ENCODE results near the gene HJV.

The HJV gene

GRCh38 chr1:145977486-145978470 lies 43.8 kb downstream of the HJV start:
- TF ChIP-seq TCF12 (IDR thresholded peaks at IDR 0.05; ENCODE audit: low read depth) = no peak
- TF ChIP-seq RAD21 (IDR thresholded peaks at IDR 0.05; ENCODE audit: low read depth) = peak; percentile 92
- TF ChIP-seq ZBTB7A (IDR thresholded peaks at IDR 0.05; ENCODE audit: low read depth) = no peak
- no peak for TF ChIP-seq TAF1 (IDR thresholded peaks at IDR 0.05; ENCODE audit: low read depth)
- TF ChIP-seq REST (IDR thresholded peaks at IDR 0.05; ENCODE audit: low read depth) = no peak

- TF ChIP-seq TAF1 (IDR thresholded peaks at IDR 0.05; ENCODE audit: low read depth) = no peak
- TF ChIP-seq RAD21 (IDR thresholded peaks at IDR 0.05; ENCODE audit: low read depth) = no peak
- TF ChIP-seq TCF12 (IDR thresholded peaks at IDR 0.05; ENCODE audit: low read depth) = no peak
- no peak for TF ChIP-seq EP300 (IDR thresholded peaks at IDR 0.05; ENCODE audit: borderline replicate concordance)
- TF ChIP-seq CEBPB (IDR thresholded peaks at IDR 0.05) = no peak
- no peak for TF ChIP-seq FOXM1 (IDR thresholded peaks at IDR 0.05; ENCODE audit: borderline replicate concordance, low read depth)
- TF ChIP-seq YY1 (IDR thresholded peaks at IDR 0.05; ENCODE audit: low read depth) = no peak
- no peak for TF ChIP-seq USF1 (IDR thresholded peaks at IDR 0.05)
- TF ChIP-seq NFIC (IDR thresholded peaks at IDR 0.05) = no peak
- TF ChIP-seq ZBTB7A (IDR thresholded peaks at IDR 0.05; ENCODE audit: low read depth) = no peak
These were observed 44.5 kb downstream of the HJV start for GRCh38 chr1:145977016-145977415.

GRCh38 chr1:145975216-145975615 lies 46.3 kb downstream of the HJV start:
- TF ChIP-seq YY1 (IDR thresholded peaks at IDR 0.05; ENCODE audit: low read depth) = no peak
- TF ChIP-seq NFIC (IDR thresholded peaks at IDR 0.05) = no peak
- TF ChIP-seq ZBTB7A (IDR thresholded peaks at IDR 0.05; ENCODE audit: low read depth) = no peak
- no peak for TF ChIP-seq USF1 (IDR thresholded peaks at IDR 0.05)
- TF ChIP-seq TAF1 (IDR thresholded peaks at IDR 0.05; ENCODE audit: low read depth) = no peak
- TF ChIP-seq REST (IDR thresholded peaks at IDR 0.05; ENCODE audit: low read depth) = no peak
- no peak for TF ChIP-seq RAD21 (IDR thresholded peaks at IDR 0.05; ENCODE audit: low read depth)
- TF ChIP-seq CREB1 (IDR thresholded peaks at IDR 0.05; ENCODE audit: low read depth) = no peak
- TF ChIP-seq MAX (IDR thresholded peaks at IDR 0.05) = no peak
- no peak for TF ChIP-seq EGR1 (IDR thresholded peaks at IDR 0.05)
- TF ChIP-seq TCF12 (IDR thresholded peaks at IDR 0.05; ENCODE audit: low read depth) = no peak
- no peak for TF ChIP-seq EP300 (IDR thresholded peaks at IDR 0.05; ENCODE audit: borderline replicate concordance)

- TF ChIP-seq FOXM1 (IDR thresholded peaks at IDR 0.05; ENCODE audit: borderline replicate concordance, low read depth) (no peak), EP300 (IDR thresholded peaks at IDR 0.05; ENCODE audit: borderline replicate concordance) (no peak), RAD21 (IDR thresholded peaks at IDR 0.05; ENCODE audit: low read depth) (no peak), CREB1 (IDR thresholded peaks at IDR 0.05; ENCODE audit: low read depth) (no peak), ZBTB7A (IDR thresholded peaks at IDR 0.05; ENCODE audit: low read depth) (no peak), USF1 (IDR thresholded peaks at IDR 0.05) (no peak), REST (IDR thresholded peaks at IDR 0.05; ENCODE audit: low read depth) (no peak)
These were observed 46.8 kb downstream of the HJV start for GRCh38 chr1:145974721-145975120.

Data from Ishikawa (cell line).